GM12874 (cell line): ENCODE data around the gene AMFR.

Experiments
- CTCF ChIP-seq: IDR thresholded peaks from 2 replicates; pipeline ENCODE4 v1.5.1; 2011; ENCODE audit warnings: low read depth, mild to moderate bottlenecking, control low read depth, low read length, moderate library complexity; ENCODE audit not compliant: insufficient read depth

AMFR gene

DNA sequence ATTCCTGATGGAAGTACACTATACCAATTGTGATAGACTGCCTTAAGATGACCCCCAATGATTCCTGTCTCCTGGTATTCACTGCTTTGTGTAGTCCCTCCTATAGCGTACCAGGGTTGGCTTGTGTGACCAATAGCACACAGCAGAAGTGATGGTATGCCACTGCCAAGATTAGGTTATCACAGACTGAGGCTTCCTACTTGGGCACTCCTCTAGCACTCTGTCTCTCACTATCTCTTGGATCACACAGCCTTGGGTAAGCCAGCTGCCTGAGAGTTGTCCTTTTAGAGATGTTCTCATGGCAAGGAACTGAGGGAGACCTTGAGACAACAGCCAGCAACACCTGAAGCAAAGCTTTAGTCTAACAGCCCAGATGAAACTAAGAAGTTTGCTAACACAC lies 12.7 kb upstream of the AMFR start:
- no peak for TF ChIP-seq CTCF

GRCh38 chr16:56436258-56436657 lies 10.9 kb upstream of the AMFR start:
- TF ChIP-seq CTCF = no peak

GRCh38 chr16:56428091-56428490 lies 2.7 kb upstream of the AMFR start:
- TF ChIP-seq CTCF = no peak

GRCh38 chr16:56426585-56426984 lies 1.2 kb upstream of the AMFR start:
- TF ChIP-seq CTCF = no peak

DNA sequence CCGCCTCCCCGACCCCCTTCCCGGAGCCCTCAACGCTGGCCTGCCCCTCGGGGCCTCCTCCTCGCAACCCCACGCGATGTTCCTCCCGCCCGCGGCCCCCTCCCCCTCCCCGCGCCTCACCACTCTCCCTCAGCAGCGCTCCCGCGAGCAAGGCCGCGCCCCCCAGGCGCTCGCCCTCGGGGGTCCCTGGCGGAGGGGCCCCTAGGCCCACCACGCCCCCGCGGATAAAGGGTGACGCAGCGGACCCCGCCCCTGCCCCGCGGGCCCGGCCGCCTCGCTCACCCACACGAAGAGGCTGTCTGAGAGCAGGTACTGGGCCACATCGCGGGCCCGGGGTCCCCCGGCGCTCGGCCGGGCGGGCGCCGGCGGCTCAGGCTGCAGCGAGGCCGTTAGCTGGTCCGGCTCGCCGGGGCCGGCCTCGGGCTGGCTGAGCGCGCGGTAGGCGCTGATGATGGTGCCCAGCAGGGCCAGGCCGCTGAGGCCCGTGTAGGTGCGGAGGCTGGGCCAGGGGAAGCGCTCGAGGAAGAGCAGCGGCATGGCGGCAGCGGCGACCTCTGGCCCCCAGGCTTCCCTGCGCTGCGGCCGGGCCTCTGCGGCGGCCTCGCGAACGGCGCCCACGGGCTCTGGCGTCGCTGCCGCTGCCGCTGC lies 430 bp downstream of the AMFR start:
- no peak for TF ChIP-seq CTCF

DNA sequence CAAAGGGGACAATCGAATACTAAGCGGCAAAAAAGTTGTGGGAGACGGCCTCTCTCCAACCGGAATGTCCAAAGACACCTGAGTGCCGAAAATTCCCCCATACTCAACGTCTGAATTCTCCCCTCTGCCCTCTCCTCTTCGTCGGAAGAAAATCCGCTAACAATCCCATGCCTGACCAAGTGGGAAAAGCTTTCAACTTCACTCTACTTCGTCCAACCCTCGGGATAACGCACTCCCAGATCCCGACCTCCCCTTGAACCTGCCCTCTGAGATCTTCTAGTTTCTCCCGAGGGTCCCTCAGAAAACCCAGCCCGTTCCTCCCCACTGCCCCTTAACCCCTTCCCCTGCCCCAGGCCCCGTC lies 961 bp downstream of the AMFR start:
- no peak for TF ChIP-seq CTCF

GRCh38 chr16:56423584-56424403 lies 1.6 kb downstream of the AMFR start:
- TF ChIP-seq CTCF = no peak
